Heart left ventricle (tissue), 13 donors: ENCODE data around the gene HOPX.

Experiments used
- POLR2A ChIP-seq, 2 donors: fragments of 450-650 bp; IDR thresholded peaks; one replicate each; pipeline ENCODE4 v1.6.1; 2017; ENCODE audit warnings: antibody characterized with exemption in 2 of 2, mild to moderate bottlenecking in 2 of 2, moderate library complexity in 2 of 2
- TF ChIP-seq, protein P1 (sequence below), 12 donors: fragments of 200-600 bp; sonication (generic) in 4 of 12; IDR thresholded peaks; one replicate each; pipeline versions ENCODE4 v1.5.0 to v1.8.0; 2018 to 2022; ENCODE audit warnings: antibody characterized with exemption in 12 of 12, mild to moderate bottlenecking in 5 of 12
- donor health status: ischemic (EF 13 %, LVEDD 7.1; RV severe dilation, severe dysfunction).
- donor health status: DM: no; HTN: yes; CAD: no.
- donor health status: DM: no; HTN: no; CAD: no.
- donor health status: ischemic (EF 25% LVEDD 6.9; RV normal size, moderate dysfunction).
- donor health status: ischemic (EF 25% LVEDD 5.7; RV mildly dilated, moderate dysfunction).
- donor health status: ischemic (EF 35%, LVEDD 5.7; RV mildly dilated, moderate dysfunction).
- donor health status: nonischemic (EF 11% LVEDD 7.7; RV severe dilation, severe dysfunction).
- donor health status: DM: yes; HTN: yes; CAD: no.
- donor health status: PGD.
- donor health status: ischemic (EF 29% LVEDD 5.4; RV normal size, mild dysfunction).
- donor health status: nonischemic (EF 23%, LVEDD 6.1; RV moderate dilation, normal function).

DNA sequence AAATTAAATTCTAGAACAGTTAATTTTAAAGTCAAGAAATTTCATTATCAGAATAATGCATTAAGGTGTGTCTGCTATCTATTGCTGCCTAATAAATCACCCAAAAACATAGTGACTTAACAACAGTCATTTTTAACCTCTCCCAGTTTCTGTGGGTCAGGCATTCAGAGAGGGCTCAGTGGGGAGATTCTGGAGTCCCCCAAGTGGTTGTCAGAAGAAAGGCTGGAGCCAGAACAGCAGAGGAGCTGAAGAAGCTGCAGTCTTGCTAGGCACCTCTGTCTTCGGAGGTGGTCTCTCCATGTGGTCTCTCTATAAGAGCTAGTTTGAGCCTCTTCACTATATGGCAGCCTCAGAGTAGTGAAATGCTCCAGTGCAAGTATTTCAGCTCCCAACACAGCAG is 9.3 kb upstream of the HOPX start:
- TF ChIP-seq, protein P1, sequence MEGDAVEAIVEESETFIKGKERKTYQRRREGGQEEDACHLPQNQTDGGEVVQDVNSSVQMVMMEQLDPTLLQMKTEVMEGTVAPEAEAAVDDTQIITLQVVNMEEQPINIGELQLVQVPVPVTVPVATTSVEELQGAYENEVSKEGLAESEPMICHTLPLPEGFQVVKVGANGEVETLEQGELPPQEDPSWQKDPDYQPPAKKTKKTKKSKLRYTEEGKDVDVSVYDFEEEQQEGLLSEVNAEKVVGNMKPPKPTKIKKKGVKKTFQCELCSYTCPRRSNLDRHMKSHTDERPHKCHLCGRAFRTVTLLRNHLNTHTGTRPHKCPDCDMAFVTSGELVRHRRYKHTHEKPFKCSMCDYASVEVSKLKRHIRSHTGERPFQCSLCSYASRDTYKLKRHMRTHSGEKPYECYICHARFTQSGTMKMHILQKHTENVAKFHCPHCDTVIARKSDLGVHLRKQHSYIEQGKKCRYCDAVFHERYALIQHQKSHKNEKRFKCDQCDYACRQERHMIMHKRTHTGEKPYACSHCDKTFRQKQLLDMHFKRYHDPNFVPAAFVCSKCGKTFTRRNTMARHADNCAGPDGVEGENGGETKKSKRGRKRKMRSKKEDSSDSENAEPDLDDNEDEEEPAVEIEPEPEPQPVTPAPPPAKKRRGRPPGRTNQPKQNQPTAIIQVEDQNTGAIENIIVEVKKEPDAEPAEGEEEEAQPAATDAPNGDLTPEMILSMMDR (IDR thresholded peaks at IDR 0.05): no peak
- no peak for TF ChIP-seq POLR2A (IDR thresholded peaks at IDR 0.05)
